Glomerular endothelial cell (primary cell): ENCODE data around the gene QPRT. TPM values are rescaled to one million over a fixed set of nuclear protein-coding genes. Genes with fewer than 3 reads are reported as not detected.
"Not testable (repeated sequence)": the region's sequence is repeated elsewhere in the genome, so short reads cannot be mapped to it uniquely, and the experiment has no call there.

Source experiments
- DNase-seq: peaks from one replicate; pipeline ENCODE4 v3.0.0-alpha.2; 2011; ENCODE audit warnings: low read depth, low spot score; ENCODE audit errors: extremely low read depth
- total RNA-seq: library from RNA; depleted of rRNA; stranded (reverse); fragments of >200 nt; gene quantifications from 2 replicates; pipeline ENCODE4 v1.2.3, GENCODE V29; 2015

Gene QPRT
- total RNA-seq, 1 donor from 2014 or later = 14.9 TPM

DNA sequence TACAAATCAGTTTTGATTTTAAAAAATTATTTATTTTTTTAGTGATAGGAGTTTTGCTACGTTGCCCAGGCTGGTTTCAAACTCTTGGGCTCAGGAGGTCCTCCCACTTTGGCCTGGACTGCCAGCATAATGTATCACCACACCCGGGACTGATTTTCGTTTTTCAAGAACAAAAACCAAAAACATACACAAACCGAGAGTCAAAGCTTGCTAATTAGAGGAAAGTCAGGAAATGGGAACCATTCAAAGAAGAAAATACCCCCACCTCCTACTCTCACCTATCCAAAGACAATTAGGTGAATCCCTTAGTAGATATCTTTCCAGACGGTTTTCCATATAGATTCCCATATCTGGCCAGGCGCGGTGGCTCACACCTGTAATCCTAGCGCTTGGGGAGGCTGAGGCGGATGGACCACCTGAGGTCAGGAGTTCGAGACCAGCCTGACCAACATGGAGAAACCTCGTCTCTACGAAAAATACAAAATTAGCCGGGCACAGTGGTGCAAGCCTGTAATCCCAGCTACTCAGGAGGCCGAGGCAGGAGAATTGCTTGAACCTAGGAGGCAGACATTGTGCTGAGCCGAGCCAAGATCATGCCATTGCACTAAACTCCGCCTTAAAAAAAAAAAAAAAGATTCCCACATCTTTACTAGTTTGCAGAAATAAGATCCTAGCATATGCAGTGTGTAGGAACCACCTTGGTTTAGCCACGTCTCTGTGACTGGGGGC is 16.8 kb upstream of the QPRT start:
- no peak for DNase-seq

DNA sequence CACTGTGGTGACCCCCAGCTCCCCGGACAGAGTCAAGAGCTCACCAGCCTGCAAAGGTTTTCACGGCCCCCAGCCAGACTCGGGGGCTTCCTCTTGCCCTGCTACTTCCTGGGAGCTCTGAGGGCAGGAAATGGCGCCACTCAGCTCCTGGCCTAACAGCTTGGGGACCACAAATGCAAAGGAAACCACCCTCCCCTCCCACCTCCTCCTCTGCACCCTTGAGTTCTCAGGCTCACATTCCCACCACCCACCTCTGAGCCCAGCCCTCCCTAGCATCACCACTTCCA is 16.3 kb upstream of the QPRT start:
- DNase-seq = no peak

DNA sequence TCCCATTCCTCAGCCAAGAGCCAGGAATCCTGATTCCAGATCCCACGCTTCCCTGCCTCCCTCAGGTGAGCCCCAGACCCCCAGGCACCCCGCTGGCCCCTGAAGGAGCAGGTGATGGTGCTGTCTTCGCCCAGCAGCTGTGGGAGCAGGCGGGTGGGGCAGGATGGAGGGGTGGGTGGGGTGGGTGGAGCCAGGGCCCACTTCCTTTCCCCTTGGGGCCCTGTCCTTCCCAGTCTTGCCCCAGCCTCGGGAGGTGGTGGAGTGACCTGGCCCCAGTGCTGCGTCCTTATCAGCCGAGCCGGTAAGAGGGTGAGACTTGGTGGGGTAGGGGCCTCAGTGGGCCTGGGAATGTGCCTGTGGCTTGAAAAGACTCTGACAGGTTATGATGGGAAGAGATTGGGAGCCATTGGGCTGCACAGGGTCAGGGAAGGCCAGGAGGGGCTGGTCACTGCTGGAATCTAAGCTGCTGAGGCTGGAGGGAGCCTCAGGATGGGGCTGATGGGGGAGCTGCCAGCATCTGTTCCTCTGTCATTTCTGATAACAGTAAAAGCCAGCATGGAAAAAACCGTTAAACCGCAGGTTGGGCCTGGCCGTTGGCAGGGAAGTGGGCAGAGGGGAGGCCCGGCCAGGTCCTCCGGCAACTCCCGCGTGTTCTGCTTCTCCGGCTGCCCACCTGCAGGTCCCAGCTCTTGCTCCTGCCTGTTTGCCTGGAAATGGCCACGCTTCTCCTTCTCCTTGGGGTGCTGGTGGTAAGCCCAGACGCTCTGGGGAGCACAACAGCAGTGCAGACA is 15.8 kb upstream of the QPRT start, which contains the start of gene SPN:
TSS of gene SPN (plus strand) at position 232 of the 791 bp plus-strand sequence. CDS start at position 714, 482 bp downstream.
- no peak for DNase-seq

DNA sequence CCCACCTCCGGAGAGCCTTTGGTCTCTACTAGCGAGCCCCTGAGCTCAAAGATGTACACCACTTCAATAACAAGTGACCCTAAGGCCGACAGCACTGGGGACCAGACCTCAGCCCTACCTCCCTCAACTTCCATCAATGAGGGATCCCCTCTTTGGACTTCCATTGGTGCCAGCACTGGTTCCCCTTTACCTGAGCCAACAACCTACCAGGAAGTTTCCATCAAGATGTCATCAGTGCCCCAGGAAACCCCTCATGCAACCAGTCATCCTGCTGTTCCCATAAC is 15.2 kb upstream of the QPRT start:
- DNase-seq = no peak

DNA sequence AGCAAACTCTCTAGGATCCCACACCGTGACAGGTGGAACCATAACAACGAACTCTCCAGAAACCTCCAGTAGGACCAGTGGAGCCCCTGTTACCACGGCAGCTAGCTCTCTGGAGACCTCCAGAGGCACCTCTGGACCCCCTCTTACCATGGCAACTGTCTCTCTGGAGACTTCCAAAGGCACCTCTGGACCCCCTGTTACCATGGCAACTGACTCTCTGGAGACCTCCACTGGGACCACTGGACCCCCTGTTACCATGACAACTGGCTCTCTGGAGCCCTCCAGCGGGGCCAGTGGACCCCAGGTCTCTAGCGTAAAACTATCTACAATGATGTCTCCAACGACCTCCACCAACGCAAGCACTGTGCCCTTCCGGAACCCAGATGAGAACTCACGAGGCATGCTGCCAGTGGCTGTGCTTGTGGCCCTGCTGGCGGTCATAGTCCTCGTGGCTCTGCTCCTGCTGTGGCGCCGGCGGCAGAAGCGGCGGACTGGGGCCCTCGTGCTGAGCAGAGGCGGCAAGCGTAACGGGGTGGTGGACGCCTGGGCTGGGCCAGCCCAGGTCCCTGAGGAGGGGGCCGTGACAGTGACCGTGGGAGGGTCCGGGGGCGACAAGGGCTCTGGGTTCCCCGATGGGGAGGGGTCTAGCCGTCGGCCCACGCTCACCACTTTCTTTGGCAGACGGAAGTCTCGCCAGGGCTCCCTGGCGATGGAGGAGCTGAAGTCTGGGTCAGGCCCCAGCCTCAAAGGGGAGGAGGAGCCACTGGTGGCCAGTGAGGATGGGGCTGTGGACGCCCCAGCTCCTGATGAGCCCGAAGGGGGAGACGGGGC is 14.7 kb upstream of the QPRT start:
- DNase-seq = no peak

DNA sequence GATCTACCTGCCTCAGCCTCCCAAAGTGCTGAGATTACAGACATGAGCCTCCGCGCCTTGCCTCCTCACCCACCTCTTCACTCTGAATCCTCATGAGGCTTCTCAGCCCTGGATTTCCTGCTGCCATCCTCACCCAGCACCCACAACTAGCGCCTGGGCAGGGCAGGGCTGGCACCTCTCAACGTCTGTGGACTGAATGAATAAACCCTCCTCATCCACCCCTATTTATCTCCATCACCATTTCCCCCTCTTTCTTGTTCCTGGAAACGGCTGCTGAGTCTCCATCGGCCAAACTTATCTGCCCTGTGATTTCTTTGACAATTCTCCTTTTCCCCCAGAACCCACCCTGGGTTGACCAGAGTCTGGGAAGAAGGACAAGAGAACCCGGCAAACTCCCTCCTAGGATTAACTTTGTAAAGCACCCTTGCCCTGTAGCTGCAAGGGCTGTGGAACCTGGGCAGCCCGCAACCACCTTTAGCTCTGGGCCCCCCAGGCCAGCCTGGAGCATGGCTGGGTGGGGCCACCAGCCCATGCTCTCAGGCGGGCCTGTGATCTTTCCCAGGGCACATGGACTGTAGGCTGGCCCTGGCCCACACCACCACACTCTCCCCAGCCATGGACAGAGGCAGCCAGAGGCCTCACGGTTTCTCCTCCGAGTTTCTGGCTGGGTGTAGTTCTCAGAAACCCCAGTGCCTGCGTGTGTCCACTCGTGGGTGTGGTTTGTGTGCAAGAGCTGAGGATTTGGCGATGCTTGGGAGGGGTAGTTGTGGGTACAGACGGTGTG is 13.5 kb upstream of the QPRT start:
- DNase-seq = no peak

DNA sequence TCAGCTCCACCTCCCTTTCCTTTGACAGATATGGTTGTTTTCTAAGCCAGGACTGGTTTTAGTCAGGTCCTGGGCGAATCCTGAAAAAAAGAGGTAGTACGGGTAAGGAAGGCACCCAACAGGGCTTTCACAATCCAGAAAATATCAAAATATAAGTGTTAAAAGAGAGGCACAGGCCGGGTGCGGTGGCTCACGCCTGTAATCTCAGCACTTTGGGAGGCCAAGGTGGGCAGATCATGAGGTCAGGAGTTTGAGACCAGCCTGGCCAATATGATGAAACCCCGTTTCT is 11.7 kb upstream of the QPRT start:
- not testable (repeated sequence) for DNase-seq

DNA sequence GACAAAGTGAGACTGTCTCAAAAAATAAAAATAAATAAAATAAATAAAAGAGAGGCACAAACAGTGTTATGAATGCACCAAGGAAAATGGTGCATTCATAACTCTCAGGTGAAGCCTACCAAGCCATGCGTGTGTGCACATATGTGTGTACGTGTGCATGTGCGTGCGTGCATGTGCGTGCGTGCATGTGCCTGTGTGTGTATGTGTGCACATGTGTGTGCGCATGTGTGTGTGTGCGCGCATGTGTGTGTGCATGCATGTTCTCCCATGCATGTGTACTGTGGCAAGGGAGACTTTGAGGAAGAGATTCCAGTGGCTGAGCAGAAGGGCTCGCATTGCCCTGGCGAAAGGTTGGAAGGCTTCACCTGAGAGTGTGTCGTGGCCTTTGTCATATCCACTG is 11.2 kb upstream of the QPRT start:
- no peak for DNase-seq

DNA sequence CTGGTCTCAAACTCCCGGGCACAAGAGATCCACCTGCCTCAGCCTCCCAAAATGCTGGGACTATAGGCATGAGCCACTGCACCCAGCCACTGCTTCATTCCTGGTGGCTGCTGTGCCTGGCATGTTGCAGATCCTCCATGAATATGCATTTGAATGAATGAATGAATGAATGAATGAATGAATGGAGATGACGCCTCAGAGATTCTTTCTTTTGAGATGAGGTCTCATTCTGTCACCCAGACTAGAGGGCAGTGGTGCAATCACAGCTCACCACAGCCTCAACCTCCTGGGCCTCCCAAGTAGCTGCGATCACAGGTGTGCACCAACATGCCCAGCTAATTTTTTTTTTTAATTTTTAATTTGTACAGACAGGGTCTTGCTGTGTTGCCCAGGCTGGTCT is 10.7 kb upstream of the QPRT start:
- no peak for DNase-seq

DNA sequence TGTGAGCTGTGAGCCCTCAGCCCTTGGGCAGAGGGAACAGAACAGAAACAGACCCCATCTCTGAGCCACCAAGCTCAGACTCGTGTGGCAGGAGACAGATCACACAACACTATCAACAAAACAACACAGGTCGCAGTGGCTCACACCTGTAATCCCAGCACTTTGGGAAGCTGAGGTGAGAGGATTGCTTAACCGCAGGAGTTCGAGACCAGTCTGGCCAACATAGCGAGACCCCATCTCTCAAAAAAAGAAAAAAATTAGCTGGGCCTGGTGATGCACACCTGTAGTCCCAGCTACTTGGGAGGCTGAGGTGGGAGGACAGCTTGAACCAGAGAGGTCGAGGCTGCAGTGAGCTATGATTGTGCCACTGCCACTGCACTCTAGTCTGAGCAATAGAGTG is 5.5 kb upstream of the QPRT start:
- no peak for DNase-seq

DNA sequence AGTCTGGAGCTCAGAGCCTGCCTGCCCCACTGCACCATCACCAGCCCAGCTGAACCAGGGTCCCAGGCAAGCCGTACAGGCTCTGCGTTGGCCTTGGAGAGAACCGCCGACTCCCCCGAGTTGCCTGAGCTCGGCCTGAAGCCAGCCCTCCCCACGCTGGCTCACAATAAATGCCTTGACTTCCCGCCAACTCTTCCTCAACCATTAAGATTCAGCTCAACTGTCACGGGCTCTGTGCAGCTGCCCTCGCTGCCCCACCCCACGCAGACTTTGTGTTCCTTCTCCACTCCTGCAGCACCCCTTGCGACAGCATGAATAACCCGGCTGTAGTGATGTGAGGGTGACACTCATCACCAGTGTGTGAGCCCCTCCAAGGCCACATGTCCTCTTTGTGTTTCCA is 4.8 kb upstream of the QPRT start:
- DNase-seq = no peak

DNA sequence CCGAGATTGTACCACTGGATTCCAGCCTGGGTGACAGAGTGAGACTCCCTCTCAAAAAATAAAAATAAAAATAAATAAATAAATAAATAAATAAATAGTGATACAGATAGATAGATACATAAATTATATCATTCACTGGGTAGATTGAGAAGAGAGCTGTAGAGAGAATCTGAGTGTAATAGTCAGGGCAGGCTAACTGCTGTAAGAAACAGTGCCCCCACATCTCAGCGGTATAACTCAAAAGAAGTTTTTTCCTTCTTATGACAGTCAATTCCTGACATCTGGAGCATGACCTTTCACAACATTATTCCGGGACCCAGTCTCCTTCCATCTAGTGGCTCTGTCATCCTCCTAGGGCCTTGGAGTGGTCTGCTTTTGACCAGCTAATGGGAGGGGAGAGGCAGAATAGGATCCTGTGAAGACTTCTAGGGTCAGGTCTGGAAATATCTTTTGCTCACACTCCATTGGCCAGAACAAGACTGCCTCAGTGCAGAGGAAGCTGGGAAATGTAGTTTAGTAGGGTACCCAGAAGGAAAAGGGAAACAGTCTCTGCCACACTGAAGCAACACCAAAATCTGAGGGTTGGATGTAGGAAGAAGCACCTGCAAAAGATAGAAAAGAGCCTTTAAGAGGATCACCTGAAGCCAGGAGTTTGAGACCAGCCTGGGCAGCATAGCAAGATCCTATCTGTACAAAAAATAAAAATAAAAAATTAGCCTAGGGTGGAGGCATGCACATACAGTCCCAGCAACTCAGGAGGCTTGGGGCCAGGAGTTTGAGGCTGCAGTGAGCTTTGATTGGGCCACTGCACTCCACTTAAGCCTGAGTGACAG is 3.0 kb upstream of the QPRT start:
- DNase-seq = no peak

DNA sequence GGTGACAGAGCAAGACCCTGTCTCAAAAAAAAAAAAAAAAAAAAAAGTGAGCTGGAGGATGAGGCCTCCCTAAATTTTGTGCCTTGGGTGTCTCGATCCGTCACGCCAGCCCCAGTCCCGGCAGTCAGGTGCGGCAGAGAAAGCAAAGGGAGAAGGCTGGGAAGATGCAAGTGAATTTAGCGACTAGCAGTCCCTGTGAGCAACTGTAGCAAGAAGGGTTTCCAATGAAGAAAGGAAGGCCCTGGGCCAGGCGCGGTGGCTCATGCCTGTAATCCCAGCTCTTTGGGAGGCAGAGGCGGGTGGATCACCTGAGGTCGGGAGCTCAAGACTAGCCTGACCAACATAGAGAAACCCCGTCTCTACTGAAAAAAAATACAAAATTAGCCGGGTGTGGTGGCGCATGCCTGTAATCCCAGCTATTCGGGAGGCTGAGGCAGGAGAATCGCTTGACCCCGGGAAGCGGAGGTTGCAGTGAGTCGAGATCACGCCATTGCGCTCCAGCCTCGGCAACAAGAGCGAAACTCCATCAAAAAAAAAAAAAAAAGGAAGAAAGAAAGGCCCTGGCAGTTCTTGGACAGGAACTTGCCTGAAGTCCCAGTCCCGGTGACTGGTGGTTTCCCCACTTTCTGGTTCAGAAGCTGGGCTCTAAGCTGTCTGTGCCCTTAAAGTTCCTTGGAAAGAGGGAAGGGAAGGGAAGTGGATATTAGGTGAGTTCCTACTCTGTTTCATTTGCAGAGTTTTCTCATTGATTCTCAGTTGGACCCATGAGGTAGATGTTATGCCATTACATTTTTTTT is 1.8 kb upstream of the QPRT start:
- DNase-seq = no peak

DNA sequence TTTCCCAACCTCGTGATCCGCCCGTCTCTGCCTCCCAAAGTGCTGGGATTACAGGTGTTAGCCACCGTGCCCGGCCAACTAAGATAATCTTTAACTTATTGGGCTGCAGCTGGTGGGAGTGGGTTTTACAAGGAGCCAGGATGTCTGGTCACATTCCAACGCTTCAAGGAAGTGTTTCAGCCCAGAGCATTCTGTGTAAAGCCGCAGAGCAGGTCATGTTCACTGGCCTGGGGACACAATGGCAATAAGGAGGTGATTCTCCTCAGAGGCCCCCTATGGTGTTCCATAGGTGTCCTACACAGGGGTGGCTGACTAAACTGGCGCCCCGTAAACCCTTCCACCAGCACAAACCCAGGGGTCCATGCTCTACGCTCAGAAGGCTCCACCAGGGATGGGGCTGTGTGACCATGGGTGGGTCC is 1.2 kb downstream of the QPRT start:
- DNase-seq = no peak

DNA sequence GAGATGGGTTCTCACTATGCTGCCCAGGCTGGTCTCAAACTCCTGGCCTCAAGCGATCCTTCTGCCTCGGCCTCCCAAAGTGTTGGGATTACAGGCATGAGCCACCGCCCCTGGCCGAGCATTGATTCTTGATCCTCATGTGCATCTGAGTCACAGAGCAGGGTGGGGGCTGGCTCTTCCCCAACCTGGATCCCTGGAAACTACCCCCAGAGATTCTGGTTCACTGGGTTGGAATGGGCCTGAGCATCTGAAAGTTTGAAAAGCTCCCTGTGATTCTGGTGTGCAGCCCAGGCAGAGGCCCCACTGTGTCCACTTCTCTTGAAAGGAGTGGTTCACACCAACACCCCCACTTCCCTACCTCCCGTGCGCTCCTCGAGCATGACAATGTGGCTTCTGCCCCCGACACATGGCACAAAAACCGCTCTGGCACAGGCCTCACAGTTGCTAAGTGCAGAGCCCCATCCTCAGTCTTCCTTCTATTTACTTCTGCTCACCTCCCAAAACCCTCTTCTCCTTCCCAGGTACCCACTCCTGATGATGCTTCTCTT is 4.6 kb downstream of the QPRT start:
- DNase-seq = no peak

DNA sequence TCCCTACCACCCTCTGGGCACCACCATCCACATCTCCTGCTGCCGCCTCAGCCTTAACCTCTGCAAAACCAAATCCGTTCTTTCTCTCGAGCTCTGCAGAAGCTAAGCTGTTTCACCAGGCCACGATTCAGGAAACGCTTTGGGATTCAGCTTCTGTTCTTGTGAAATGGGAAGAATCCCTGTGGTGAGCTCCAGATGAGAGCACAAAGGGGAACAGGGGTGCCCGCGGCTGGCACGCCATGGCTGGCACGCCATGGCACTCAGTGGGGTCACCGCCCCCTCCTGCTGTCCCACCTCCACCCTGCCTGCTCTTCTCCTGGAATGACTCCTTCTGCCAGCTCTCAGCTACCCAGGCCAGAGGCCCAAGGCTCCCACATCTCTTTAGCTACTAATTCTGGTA is 5.7 kb downstream of the QPRT start:
- no peak for DNase-seq

DNA sequence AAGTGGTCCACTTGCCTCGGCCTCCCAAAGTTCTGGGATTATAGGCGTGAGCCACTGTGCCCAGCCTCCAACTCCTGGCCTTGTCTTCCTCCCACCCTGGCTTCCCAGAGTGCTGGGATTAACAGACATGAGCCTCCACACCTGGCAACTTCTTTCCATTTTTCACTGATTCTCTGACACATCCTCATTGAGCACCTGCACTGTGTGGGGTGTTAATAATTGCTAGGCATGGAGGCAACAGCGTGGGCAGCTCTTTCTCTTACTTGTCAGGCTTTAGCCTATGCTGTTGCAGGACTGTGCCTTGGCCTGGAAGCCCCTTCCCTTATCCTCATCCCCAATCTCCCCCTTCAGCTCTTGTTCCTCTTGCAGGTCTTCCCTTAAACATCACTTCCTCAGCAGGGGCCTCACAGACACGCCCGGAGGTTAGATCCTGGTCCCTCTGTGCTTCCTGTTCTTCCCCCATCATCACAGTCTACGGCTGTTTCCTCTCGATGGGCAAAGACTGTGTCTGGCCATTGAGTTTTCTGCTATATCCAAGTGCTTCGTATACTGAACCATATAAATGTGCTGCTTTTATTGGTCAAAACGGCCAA is 7.9 kb downstream of the QPRT start:
- DNase-seq = no peak

DNA sequence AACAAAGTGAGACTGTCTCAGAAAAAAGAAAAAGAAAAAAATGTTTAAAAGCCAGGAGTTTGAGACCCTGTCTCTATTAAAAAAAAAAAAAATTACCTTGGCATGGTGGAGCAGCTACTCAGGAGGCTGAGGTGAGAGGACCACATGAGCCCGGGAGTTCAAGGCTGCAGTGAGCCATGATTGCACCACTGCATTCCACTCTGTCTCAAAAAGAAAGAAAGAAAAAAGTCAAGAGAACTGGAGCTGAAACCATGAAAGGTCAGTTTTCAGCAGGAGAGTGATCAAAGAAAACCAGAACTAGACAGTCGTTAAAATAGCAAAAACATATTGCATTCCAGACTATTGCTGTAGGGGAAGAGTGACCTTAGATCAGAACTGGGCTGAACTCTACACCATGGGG is 8.8 kb downstream of the QPRT start:
- DNase-seq = no peak

DNA sequence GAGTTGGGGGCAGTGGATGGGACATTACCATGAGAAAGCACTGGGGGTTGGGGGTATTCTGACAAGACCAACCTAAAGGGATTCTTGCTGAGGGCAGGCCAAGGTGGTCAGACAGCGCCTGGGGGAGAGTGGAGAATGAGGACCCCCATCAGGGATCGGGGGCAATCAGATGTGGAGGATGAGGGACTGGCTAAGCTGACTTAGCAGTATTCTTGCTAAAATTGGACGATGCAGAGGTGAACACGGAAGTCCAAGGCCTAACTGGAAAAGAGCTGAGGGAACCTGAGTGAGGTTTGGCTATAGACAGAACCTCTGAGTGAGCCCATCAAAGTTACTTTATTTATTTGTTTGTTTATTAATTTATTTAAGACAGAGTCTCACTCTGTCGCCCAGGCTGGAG is 9.2 kb downstream of the QPRT start:
- no peak for DNase-seq
